NCI-H2196 (cell line): ENCODE results near the gene PPARGC1A.

Source experiments
- DNase-seq: peaks from one replicate; lab custom pipeline; 2025; ENCODE audit not compliant: unreplicated experiment; lab: John Stamatoyannopoulos, UW

Gene PPARGC1A

GRCh38 chr4:23844961-23845360, 44.9 kb downstream of the PPARGC1A start:
- DNase-seq = no peak

- DNase-seq = no peak
These were observed 50.6 kb downstream of the PPARGC1A start for GRCh38 chr4:23839279-23839678.

- DNase-seq = no peak
These were observed 51.2 kb downstream of the PPARGC1A start for GRCh38 chr4:23838607-23839006.

- no peak for DNase-seq
These were observed 51.7 kb downstream of the PPARGC1A start for GRCh38 chr4:23838131-23838530.

- DNase-seq = no peak
These were observed 52.5 kb downstream of the PPARGC1A start for GRCh38 chr4:23837371-23837770.

- no peak for DNase-seq
These were observed 53.9 kb downstream of the PPARGC1A start for GRCh38 chr4:23835774-23836478.

- DNase-seq = no peak
These were observed 61.1 kb downstream of the PPARGC1A start for GRCh38 chr4:23828779-23829178.

- DNase-seq = no peak
These were observed 61.7 kb downstream of the PPARGC1A start for GRCh38 chr4:23828020-23828715.

- no peak for DNase-seq
These were observed 67.7 kb downstream of the PPARGC1A start for GRCh38 chr4:23822181-23822580.

- no peak for DNase-seq
These were observed 70.8 kb downstream of the PPARGC1A start for GRCh38 chr4:23819041-23819511.

- DNase-seq = no peak
These were observed 71.6 kb downstream of the PPARGC1A start for GRCh38 chr4:23818097-23818885.

GRCh38 chr4:23814996-23815660, 74.7 kb downstream of the PPARGC1A start:
- no peak for DNase-seq

GRCh38 chr4:23814587-23814986, 75.3 kb downstream of the PPARGC1A start:
- no peak for DNase-seq

GRCh38 chr4:23811161-23811560, 78.7 kb downstream of the PPARGC1A start:
- no peak for DNase-seq

- DNase-seq = no peak
These were observed 84.4 kb downstream of the PPARGC1A start for GRCh38 chr4:23805450-23805851.

- DNase-seq = no peak
These were observed 100.1 kb downstream of the PPARGC1A start for GRCh38 chr4:23789762-23790161.

- no peak for DNase-seq
These were observed 101.4 kb downstream of the PPARGC1A start for GRCh38 chr4:23788460-23788859.

GRCh38 chr4:23788027-23788426, 101.8 kb downstream of the PPARGC1A start:
- DNase-seq = no peak

- DNase-seq = no peak
These were observed 106.9 kb downstream of the PPARGC1A start for GRCh38 chr4:23782778-23783437.

GRCh38 chr4:23779839-23780238, 110.0 kb downstream of the PPARGC1A start:
- no peak for DNase-seq

GRCh38 chr4:23779422-23779821, 110.4 kb downstream of the PPARGC1A start:
- no peak for DNase-seq
